ENCODE measurements around the gene PMFBP1.

- no peak for TF ChIP-seq CTCF (IDR thresholded peaks at IDR 0.05)
- TF ChIP-seq EP300 (IDR thresholded peaks at IDR 0.05), result no peak
- TF ChIP-seq POLR2A (IDR thresholded peaks at IDR 0.05), result no peak
Observed at GRCh38 chr16:72084445-72084844, 87.5 kb downstream of the PMFBP1 start.

All from tibial nerve (tissue), 4 donors.